Colonic mucosa (tissue), 4 donors: ENCODE results near the gene ATP6V0C. TPM values are rescaled to one million over a fixed set of nuclear protein-coding genes. Genes with fewer than 3 reads are reported as not detected.
A peak's percentile ranks its signal among the peaks of the same experiment; 100 is the strongest.

ENCODE experiments used
- DNase-seq: peaks from one replicate; pipeline ENCODE4 v3.0.0-alpha.2; 2020
- H3K27ac ChIP-seq: fragments of 200-600 bp; one replicate; pipeline ENCODE4 v1.8.0; 2021
- H3K27me3 ChIP-seq: fragments of 200-600 bp; one replicate; pipeline ENCODE4 v1.8.0; 2021
- H3K36me3 ChIP-seq: fragments of 200-600 bp; one replicate; pipeline ENCODE4 v1.8.0; 2021
- H3K4me1 ChIP-seq: fragments of 200-600 bp; one replicate; pipeline ENCODE4 v1.8.0; 2021; ENCODE audit warnings: mild to moderate bottlenecking
- H3K4me3 ChIP-seq: fragments of 200-600 bp; one replicate; pipeline ENCODE4 v1.8.0; 2021
- H3K9ac ChIP-seq, 2 donors: one replicate each; pipeline ENCODE4 v1.7.0; 2013; ENCODE audit warnings: control low read depth in 2 of 2, low read depth in 2 of 2, low read length in 2 of 2
- H3K9me3 ChIP-seq: fragments of 200-600 bp; one replicate; pipeline ENCODE4 v1.8.0; 2021
- intact Hi-C: fragments of 100-400 bp; cut with DNase I; formaldehyde crosslinking; loops from one replicate; pipeline ENCODE4 v1.14.1; 2022
- total RNA-seq, 2 donors: library from RNA; stranded (reverse); fragmentation: NEBNext Ultra II Directional in 1 of 2; extraction: Animal tissue kit (Norgen Biotek cat#: 25700) in 1 of 2; gene quantifications; one replicate each; pipeline ENCODE4 v1.2.1, GENCODE V29; 2021
- TF ChIP-seq, protein P1 (sequence below): fragments of 200-600 bp; IDR thresholded peaks from one replicate; pipeline ENCODE4 v1.8.0; 2022; ENCODE audit warnings: antibody characterized with exemption, mild to moderate bottlenecking
- donor health status: healthy.
- donor health status: DM: no; HTN: no; CAD: no.
- donor health status: DM: no; HTN: no; CAD: no.

ATP6V0C gene
- total RNA-seq, 2 donors from 2014 or later = 240 to 336 TPM

DNA sequence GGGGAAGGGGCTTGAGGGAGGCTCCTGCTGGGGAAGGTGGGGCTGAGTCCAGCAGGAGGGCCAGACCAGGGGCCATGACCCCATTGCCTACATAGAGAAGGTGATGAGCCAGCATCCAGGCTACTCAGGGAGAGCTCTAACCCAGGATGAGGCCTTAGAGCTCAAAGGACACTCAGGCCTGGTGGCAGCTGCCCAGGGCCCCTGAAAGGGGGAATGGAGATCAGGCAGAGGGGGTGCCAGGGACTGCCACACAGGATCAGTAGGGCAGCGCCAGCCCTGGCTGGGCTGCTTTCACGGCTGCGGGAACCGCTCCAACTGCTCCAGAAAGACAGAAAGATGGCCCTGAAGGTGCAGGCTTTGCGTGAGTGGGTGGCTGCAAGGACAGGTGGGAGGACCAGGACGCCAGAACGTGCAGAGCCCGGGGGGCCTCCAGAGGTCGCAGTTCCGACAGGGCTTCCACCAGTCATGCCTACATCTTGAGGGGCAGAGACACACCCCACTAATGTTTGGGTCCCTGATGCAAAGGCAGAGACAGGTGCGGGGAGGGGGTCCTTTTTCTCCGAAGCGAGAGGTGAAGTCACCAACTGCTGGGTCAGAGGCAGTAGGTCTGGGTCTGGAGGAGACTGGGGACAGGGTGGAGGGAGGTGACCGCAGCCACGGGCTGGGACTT lies 882 bp upstream of the ATP6V0C start:
- intact Hi-C loops = loop anchor here (10.0 kb wide), 1 partner anchor 308 kb away; the partner anchor contains the start of gene MLST8
- peaks cover 15% of the 10 kb centered on the region for H3K4me1 ChIP-seq
- peak overlapping the region in 1 of 2 donors; percentile 32 for H3K9ac ChIP-seq
- no peaks in the 10 kb centered on the region for H3K9me3 ChIP-seq
- H3K4me3 ChIP-seq = peak overlapping the region; percentile 58
- DNase-seq = no peak
- TF ChIP-seq, protein P1, sequence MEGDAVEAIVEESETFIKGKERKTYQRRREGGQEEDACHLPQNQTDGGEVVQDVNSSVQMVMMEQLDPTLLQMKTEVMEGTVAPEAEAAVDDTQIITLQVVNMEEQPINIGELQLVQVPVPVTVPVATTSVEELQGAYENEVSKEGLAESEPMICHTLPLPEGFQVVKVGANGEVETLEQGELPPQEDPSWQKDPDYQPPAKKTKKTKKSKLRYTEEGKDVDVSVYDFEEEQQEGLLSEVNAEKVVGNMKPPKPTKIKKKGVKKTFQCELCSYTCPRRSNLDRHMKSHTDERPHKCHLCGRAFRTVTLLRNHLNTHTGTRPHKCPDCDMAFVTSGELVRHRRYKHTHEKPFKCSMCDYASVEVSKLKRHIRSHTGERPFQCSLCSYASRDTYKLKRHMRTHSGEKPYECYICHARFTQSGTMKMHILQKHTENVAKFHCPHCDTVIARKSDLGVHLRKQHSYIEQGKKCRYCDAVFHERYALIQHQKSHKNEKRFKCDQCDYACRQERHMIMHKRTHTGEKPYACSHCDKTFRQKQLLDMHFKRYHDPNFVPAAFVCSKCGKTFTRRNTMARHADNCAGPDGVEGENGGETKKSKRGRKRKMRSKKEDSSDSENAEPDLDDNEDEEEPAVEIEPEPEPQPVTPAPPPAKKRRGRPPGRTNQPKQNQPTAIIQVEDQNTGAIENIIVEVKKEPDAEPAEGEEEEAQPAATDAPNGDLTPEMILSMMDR = no peak
- H3K36me3 ChIP-seq = no peaks in the 10 kb centered on the region
- peak overlapping the region; percentile 79 for H3K27ac ChIP-seq
- H3K27me3 ChIP-seq = no peaks in the 10 kb centered on the region

DNA sequence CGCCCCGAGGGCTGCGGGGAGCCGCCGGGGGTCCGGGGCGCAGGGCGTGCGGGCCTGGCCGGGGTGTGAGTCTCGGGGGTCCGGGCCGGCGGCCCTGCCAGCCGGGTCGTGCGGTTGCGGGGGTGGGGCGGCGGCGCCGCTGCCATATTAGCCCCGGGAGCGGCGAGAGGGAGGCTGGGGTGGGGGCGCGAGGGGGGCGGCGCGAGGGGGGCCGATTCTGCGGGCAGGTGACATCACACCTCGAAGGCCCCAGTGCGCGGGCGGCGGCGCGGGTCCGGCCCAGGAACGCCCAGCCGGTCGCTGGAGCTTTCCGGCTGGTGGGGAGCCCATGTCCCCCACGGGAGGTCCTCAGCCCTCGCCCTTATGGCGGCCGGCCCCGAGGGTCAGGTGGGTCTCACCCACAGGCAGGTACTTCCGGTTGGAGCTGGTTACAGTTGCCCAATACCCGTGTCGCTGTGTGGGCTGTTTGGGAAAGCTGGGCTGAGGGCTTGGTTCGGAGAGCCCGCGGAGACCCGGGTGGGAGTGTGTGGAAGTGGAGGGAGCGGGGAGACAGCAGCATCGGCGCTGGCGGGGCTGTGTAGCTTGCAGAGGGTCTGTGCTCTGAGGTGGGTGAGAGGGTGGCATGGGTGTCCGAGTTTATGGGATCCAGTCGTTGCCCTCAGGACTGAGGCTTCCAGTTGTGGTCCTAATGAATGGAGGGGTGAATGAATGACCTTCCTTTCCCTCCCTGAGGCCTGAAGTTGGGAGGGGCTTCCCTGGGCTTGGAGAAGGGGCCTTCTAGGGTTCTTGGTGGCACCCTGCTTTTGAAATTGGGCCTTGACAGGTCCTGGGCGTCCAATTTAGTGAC lies 804 bp downstream of the ATP6V0C start:
- H3K4me1 ChIP-seq = peaks cover 29% of the 10 kb centered on the region
- intact Hi-C loops = loop anchor here (10.0 kb wide), 1 partner anchor 310 kb away; the partner anchor contains the start of gene MLST8
- no peaks in the 10 kb centered on the region for H3K9me3 ChIP-seq
- H3K9ac ChIP-seq = peak overlapping the region; percentile 98 to 99
- H3K27me3 ChIP-seq = no peaks in the 10 kb centered on the region
- H3K4me3 ChIP-seq = peak overlapping the region; percentile 58
- no peak for DNase-seq
- H3K36me3 ChIP-seq = no peaks in the 10 kb centered on the region
- H3K27ac ChIP-seq = peak overlapping the region; percentile 79
- TF ChIP-seq, protein P1 = no peak

DNA sequence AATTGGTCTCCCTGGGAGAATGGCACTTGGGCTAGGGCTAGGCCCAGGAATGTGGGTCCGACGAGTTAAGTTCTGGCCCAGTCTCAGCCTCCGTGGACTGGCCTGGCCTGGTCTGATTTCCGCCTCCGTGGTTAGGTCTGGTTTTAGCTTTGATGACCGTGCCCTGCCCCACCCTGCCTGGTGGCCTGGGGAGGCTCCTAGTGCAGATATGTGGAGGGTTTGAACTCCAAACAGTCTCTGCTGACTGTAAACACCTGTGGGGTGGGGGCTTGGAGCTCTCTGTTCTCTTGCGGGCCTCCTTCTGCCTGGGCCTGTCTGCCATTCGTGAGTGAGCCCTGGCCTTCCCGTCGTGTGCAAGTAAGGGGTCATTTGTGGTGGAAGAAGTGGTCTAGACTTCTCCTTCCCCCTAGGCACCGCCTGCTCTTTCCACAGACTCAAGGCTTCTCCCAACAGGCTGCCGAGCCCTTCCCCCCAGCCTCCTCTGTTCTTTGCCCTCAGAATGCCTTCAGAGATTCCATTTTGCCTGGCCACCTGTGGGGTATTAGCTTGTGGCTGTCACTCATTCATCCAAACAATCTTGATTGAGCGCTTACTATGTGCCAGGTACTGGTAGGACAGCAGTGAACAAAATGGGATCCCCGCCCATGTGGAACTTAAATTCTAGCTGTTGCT lies 1.6 kb downstream of the ATP6V0C start:
- Histone ChIP-seq H3K27me3 (no peaks in the 10 kb centered on the region), H3K4me1 (peaks cover 31% of the 10 kb centered on the region), H3K36me3 (no peaks in the 10 kb centered on the region), H3K9ac (peak overlapping the region; percentile 98 to 99), H3K27ac (peak overlapping the region; percentile 79), H3K9me3 (no peaks in the 10 kb centered on the region), H3K4me3 (peak overlapping the region; percentile 58)
- TF ChIP-seq, protein P1 = no peak
- intact Hi-C loops = loop anchor here (10.0 kb wide), 1 partner anchor 311 kb away; the partner anchor contains the start of gene MLST8
- DNase-seq = peak; percentile 72

DNA sequence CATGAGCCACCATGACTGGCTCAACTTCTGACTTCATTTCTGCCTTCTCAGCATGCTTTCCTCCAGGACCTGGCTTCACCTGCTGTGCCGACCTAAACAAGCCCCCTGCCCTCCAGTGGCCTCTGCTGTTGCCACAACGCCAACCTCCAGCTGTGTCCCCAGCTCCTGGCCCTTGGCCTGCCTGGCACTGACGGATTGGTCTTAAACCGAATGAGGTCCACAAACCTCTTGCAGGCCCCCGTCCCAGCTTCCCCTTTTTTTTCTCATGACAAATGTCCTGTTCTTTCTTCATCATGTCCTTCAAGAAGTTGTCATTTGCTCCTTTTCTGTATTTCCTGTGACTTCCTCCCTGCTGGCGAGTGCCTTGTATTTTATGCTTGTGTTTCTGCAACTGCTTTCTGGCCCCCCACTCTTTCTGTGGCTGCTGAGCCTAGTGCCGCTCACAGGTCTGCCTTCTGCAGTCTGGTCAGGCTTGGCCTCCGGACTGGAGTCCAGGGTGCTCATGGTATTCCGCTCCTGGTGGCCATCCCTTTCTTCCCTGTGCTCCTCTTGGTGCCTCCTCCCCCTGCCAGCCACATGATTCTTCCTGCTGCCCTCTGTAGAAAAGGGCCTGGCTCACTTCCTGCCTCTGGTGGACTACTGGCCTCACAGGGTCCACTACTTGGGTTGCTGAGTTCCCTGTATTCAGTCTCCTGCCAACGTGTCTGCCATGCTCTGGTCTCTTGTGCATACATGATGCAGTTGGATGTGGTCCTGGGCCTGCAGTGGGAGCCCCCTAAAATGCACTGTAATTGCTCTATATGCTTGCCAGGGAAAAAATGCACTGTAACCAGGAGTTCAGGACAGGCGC lies 2.9 kb downstream of the ATP6V0C start:
- H3K4me3 ChIP-seq = peak overlapping the region; percentile 58
- no peak for DNase-seq

More for the DNA sequence above, 2.9 kb downstream of the ATP6V0C start:
- intact Hi-C loops = loop anchor here (10.0 kb wide), 1 partner anchor 312 kb away; the partner anchor contains the start of gene MLST8
- no peaks in the 10 kb centered on the region for H3K27me3 ChIP-seq
- H3K4me1 ChIP-seq = peaks cover 31% of the 10 kb centered on the region
- no peaks in the 10 kb centered on the region for H3K9me3 ChIP-seq
- TF ChIP-seq, protein P1 = no peak
- H3K9ac ChIP-seq = peak overlapping the region; percentile 6 to 70
- H3K36me3 ChIP-seq = no peaks in the 10 kb centered on the region
- H3K27ac ChIP-seq = peak overlapping the region; percentile 79
